ENCODE measurements around the gene RPTN.

The RPTN gene

GRCh38 chr1:152159144-152159543, at the start of gene RPTN:
Gene RPTN (minus strand): TSS chr1:152159228. CDS start chr1:152157889, 1,339 bp downstream.
- DNase-seq = no peak
- no peak for TF ChIP-seq GATA1 (IDR thresholded peaks at IDR 0.05; ENCODE audit: low read depth, low read length)
- TF ChIP-seq POLR2A (IDR thresholded peaks at IDR 0.05; ENCODE audit: low read length) = no peak

- no peak for TF ChIP-seq POLR2A (IDR thresholded peaks at IDR 0.05; ENCODE audit: low read length)
- no peak for TF ChIP-seq GATA1 (IDR thresholded peaks at IDR 0.05; ENCODE audit: low read depth, low read length)
- no peak for DNase-seq
These were observed 40.0 kb upstream of the RPTN start for GRCh38 chr1:152198982-152199381.

GRCh38 chr1:152197361-152197941, 38.4 kb upstream of the RPTN start:
- no peak for DNase-seq
- TF ChIP-seq GATA1 (IDR thresholded peaks at IDR 0.05; ENCODE audit: low read depth, low read length) = no peak
- no peak for TF ChIP-seq POLR2A (IDR thresholded peaks at IDR 0.05; ENCODE audit: low read length)

GRCh38 chr1:152191711-152192110, 32.7 kb upstream of the RPTN start:
- no peak for DNase-seq
- TF ChIP-seq POLR2A (IDR thresholded peaks at IDR 0.05; ENCODE audit: low read length) (no peak), GATA1 (IDR thresholded peaks at IDR 0.05; ENCODE audit: low read depth, low read length) (no peak)

GRCh38 chr1:152191260-152191659, 32.2 kb upstream of the RPTN start:
- no peak for TF ChIP-seq POLR2A (IDR thresholded peaks at IDR 0.05; ENCODE audit: low read length)
- no peak for TF ChIP-seq GATA1 (IDR thresholded peaks at IDR 0.05; ENCODE audit: low read depth, low read length)
- no peak for DNase-seq

GRCh38 chr1:152190589-152190988, 31.6 kb upstream of the RPTN start:
- no peak for TF ChIP-seq POLR2A (IDR thresholded peaks at IDR 0.05; ENCODE audit: low read length)
- TF ChIP-seq GATA1 (IDR thresholded peaks at IDR 0.05; ENCODE audit: low read depth, low read length) = no peak
- no peak for DNase-seq

GRCh38 chr1:152189657-152190442, 30.8 kb upstream of the RPTN start:
- no peak for TF ChIP-seq GATA1 (IDR thresholded peaks at IDR 0.05; ENCODE audit: low read depth, low read length)
- TF ChIP-seq POLR2A (IDR thresholded peaks at IDR 0.05; ENCODE audit: low read length) = no peak
- DNase-seq = peak; percentile 54 to 67

- no peak for TF ChIP-seq POLR2A (IDR thresholded peaks at IDR 0.05; ENCODE audit: low read length)
- TF ChIP-seq GATA1 (IDR thresholded peaks at IDR 0.05; ENCODE audit: low read depth, low read length) = no peak
- DNase-seq = peak; percentile 73 to 82
These were observed 29.9 kb upstream of the RPTN start for GRCh38 chr1:152188673-152189591.

- no peak for TF ChIP-seq POLR2A (IDR thresholded peaks at IDR 0.05; ENCODE audit: low read length)
- TF ChIP-seq GATA1 (IDR thresholded peaks at IDR 0.05; ENCODE audit: low read depth, low read length) = no peak
- DNase-seq = no peak
These were observed 27.7 kb upstream of the RPTN start for GRCh38 chr1:152186556-152187285.

- TF ChIP-seq POLR2A (IDR thresholded peaks at IDR 0.05; ENCODE audit: low read length) = no peak
- TF ChIP-seq GATA1 (IDR thresholded peaks at IDR 0.05; ENCODE audit: low read depth, low read length) = no peak
- peak; percentile 19 to 46 for DNase-seq
These were observed 26.7 kb upstream of the RPTN start for GRCh38 chr1:152185544-152186391.

GRCh38 chr1:152182944-152183361, 23.9 kb upstream of the RPTN start:
- no peak for DNase-seq
- no peak for TF ChIP-seq GATA1 (IDR thresholded peaks at IDR 0.05; ENCODE audit: low read depth, low read length)
- TF ChIP-seq POLR2A (IDR thresholded peaks at IDR 0.05; ENCODE audit: low read length) = no peak

GRCh38 chr1:152182431-152182830, 23.4 kb upstream of the RPTN start:
- no peak for TF ChIP-seq POLR2A (IDR thresholded peaks at IDR 0.05; ENCODE audit: low read length)
- peak in 1 of 2 experiments; percentile 22 for DNase-seq

GRCh38 chr1:152179566-152179965, 20.5 kb upstream of the RPTN start:
- TF ChIP-seq GATA1 (IDR thresholded peaks at IDR 0.05; ENCODE audit: low read depth, low read length) (no peak), POLR2A (IDR thresholded peaks at IDR 0.05; ENCODE audit: low read length) (no peak)

More at GRCh38 chr1:152179566-152179965, 20.5 kb upstream of the RPTN start:
- no peak for DNase-seq

Data from erythroblast (primary cell).